GM18502 (cell line): ENCODE measurements around the gene ZBTB2.
"Not testable (repeated sequence)": the region's sequence is repeated elsewhere in the genome, so short reads cannot be mapped to it uniquely, and the experiment has no call there.

Experiments
- ATAC-seq: cut with Tn5 transposase; IDR thresholded peaks from one replicate; pipeline ENCODE4 v1.9.1; 2021; ENCODE audit warnings: mild to moderate bottlenecking; ENCODE audit not compliant: unreplicated experiment, poor library complexity

The ZBTB2 gene

DNA sequence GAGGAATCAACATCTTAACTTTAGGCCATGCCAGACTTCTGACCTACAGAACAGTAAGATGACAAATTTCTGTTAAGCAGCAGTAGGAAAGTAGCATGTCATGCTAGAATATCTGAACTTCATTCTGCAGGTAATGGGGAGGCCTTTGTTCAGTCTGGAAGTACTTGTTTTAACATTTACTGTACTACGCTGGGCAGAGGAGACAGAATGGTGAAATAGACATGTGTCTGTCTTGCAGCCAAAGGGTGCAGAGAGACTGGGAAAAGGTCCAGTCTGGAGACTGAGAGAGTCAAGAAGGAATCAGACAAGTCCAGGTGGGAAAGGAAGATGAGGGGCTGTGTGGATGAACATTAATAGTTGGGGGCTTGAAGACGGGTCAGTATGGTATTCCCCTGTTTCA, 17.5 kb upstream of the ZBTB2 start:
- ATAC-seq: no peak

GRCh38 chr6:151403919-151404308, 12.6 kb upstream of the ZBTB2 start:
- ATAC-seq: no peak

GRCh38 chr6:151402228-151402627, 10.9 kb upstream of the ZBTB2 start:
- ATAC-seq: no peak

- no peak for ATAC-seq
Measured at GRCh38 chr6:151400473-151400872, 9.1 kb upstream of the ZBTB2 start.

- no peak for ATAC-seq
Measured at GRCh38 chr6:151399679-151400078, 8.3 kb upstream of the ZBTB2 start.

DNA sequence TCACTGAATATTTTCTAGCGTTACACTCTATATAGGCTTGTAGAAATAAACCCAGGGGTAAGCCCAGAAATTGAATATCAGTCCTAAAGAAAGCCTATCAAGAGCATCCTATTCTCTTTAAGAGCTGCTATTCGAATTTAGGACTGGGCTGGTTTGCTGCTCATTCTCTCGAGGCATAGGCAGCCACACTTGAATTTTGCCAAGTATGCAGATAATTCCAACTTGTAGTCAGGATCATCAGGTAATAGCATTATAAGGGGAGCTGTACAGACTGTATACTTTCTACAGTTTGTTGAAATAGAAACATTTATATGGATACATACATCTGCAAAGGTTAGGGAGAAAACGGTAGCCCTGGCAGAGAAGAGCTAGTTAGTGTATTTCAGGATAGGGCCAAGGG, 2.1 kb upstream of the ZBTB2 start:
- ATAC-seq: no peak

DNA sequence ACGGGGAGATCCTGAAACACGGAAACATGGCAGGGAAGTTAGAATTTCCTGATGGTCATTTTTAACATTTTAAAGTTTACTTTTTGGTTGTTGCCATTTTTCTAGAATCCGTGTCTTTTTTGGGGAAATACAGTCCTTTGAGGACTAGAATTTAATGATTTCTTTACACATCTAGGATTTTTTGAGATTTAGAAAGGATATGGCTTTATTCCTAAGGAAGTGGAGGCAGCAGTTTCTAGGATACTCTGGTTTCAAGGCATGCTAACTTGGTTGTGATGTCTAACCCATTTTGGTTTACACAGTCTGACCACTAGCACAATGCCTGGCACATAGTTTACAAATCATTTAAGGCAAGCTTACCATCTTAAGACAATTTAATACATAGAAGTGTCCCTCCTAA, 1.1 kb upstream of the ZBTB2 start:
- ATAC-seq: no peak

- ATAC-seq: peak; percentile 8
Measured at GRCh38 chr6:151390851-151391470, 398 bp downstream of the ZBTB2 start.

DNA sequence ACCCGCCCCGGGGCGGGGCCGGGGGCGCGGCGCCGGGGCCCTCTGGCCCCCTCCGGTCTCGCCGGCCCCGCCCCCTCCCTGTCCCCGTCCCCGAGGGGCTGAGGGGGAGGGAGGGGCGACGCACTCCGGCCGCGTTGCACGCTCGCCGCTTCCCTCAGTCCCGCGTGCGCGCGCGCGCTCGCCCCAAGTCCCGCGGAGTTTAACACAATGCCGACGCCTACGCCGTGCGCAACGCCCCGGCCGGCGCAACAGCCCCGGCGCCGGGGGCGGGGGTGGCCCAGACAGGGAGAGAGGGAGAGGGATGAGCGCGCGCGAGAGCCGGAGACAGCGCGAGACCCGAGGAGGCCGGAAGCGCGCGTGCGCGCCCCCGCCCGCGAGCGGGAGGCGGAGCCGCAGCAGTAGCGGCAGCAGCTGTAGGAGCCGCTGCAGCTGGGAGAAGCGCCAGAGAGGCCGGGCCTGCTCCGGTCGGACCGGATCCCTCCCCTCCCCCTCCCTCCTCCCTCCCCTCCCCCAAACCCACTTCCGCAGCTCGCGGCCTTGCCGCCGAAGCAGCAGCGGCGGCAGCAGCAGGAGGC, 996 bp downstream of the ZBTB2 start:
- ATAC-seq: peak; percentile 83

GRCh38 chr6:151389618-151390275, 1.6 kb downstream of the ZBTB2 start:
- peak; percentile 70 for ATAC-seq

DNA sequence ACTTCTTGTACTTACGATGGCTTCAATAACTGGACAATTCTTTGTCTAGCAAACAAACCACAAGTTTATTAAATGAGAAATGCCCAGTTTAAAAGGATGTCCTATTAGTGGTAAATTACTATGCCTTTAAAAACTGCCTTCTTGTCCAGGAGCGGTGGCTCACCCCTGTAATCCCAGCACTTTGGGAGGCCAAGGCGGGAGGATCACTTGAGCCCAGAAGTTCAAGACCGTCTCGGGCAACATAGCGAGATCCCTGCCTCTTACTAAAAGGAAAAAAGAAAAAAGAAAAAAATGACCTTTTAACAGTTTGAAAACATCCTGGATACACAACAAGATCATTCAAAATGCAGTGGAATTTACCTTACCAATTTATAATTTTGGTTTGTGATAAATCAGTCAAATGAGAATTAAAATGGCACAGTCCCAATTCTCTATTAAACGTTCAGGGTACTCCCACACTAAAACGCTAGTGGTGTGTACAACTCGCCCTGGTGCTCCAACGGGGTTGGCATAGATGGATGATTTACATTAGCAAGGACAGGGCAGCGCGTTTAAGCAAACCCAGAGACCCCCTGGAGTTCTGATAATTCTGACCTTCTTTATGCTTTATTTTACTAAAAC, 2.3 kb downstream of the ZBTB2 start:
- ATAC-seq: no peak

- ATAC-seq: no peak
Measured at GRCh38 chr6:151388236-151388635, 3.1 kb downstream of the ZBTB2 start.

- no peak for ATAC-seq
Measured at GRCh38 chr6:151387175-151387970, 4.0 kb downstream of the ZBTB2 start.

GRCh38 chr6:151385177-151385576, 6.2 kb downstream of the ZBTB2 start:
- ATAC-seq: no peak

DNA sequence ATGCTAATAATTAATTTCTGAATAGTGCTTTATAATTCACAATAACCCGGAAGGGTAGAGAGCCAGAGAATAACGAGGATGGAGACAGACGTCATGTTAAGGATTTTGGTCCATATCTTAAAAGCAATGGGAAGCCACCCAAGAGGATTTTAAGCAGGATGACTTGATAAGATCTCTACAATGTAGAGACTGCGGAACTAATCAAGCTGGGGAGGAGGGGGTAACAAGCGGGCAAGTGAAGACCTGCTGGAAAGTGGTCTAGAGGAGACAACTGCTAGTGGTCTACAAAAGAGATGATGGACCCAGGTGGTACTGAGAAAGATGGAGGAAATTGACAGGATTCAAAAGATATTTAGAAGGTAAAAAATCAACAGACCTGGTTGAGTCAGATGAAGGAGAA, 7.2 kb downstream of the ZBTB2 start:
- ATAC-seq: no peak

- ATAC-seq: not testable (repeated sequence)
Measured at GRCh38 chr6:151382631-151383030, 8.7 kb downstream of the ZBTB2 start.

DNA sequence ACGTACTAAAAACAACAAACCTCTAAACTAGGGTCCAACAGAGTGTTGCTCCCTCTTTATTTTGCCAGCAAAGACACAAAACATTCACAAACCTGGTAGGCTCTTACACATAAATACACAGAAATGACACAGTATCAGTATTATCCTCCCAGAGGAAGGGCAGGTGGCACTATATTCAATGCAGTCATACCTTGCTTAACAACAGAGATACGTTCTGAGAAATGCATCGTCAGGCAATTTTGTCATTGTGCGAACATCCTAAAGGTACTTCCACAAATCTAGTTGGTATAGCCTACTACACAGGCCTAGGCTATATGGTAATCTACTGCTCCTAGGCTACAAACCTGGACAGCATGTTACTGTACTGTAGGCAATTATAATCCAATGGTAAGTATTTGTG, 9.6 kb downstream of the ZBTB2 start:
- ATAC-seq: no peak

- no peak for ATAC-seq
Measured at GRCh38 chr6:151380848-151381205, 10.5 kb downstream of the ZBTB2 start.

- ATAC-seq: peak; percentile 59
Measured at GRCh38 chr6:151379933-151380847, 11.2 kb downstream of the ZBTB2 start.

- ATAC-seq: no peak
Measured at GRCh38 chr6:151377095-151377494, 14.3 kb downstream of the ZBTB2 start.
